Neural progenitor cell (in vitro differentiated cells): ENCODE measurements around the gene ESYT2. TPM values are rescaled to one million over a fixed set of nuclear protein-coding genes. Genes with fewer than 3 reads are reported as not detected.

Experiments
- DNase-seq: peaks from one replicate; pipeline ENCODE4 v3.0.0-alpha.2; 2016; ENCODE audit warnings: low spot score
- H2AFZ ChIP-seq: fragments of 200-600 bp; sonication (generic); replicated peaks from 2 replicates; pipeline ENCODE4 v1.6.1; 2016; ENCODE audit warnings: antibody characterized with exemption
- H3F3A ChIP-seq: fragments of 200-600 bp; sonication (generic); 2 replicates; pipeline ENCODE4 v1.6.1; 2016; ENCODE audit warnings: antibody characterized with exemption, low read depth
- H3K27ac ChIP-seq: fragments of 200-600 bp; sonication (generic); 2 replicates; pipeline ENCODE4 v1.5.1; 2016; ENCODE audit warnings: mild to moderate bottlenecking
- H3K27me3 ChIP-seq: fragments of 200-600 bp; sonication (generic); 2 replicates; pipeline ENCODE4 v1.6.1; 2016; ENCODE audit warnings: mild to moderate bottlenecking, moderate library complexity
- H3K36me3 ChIP-seq: fragments of 200-600 bp; sonication (generic); 2 replicates; pipeline ENCODE4 v1.5.1; 2016
- H3K4me1 ChIP-seq: fragments of 200-600 bp; sonication (generic); 2 replicates; pipeline ENCODE4 v1.6.1; 2016; ENCODE audit warnings: mixed run types
- H3K4me2 ChIP-seq: fragments of 200-600 bp; sonication (generic); 2 replicates; pipeline ENCODE4 v1.6.1; 2016
- H3K4me3 ChIP-seq: fragments of 200-600 bp; sonication (generic); 2 replicates; pipeline ENCODE4 v1.5.1; 2016
- H3K79me2 ChIP-seq: fragments of 200-600 bp; sonication (generic); 2 replicates; pipeline ENCODE4 v1.6.1; 2016; ENCODE audit warnings: low read depth
- H3K9ac ChIP-seq: fragments of 200-600 bp; sonication (generic); 2 replicates; pipeline ENCODE4 v1.6.1; 2016
- H3K9me3 ChIP-seq: fragments of 200-600 bp; sonication (generic); 2 replicates; pipeline ENCODE4 v1.5.1; 2016; ENCODE audit warnings: low read depth
- H4K20me1 ChIP-seq: fragments of 200-600 bp; sonication (generic); 2 replicates; pipeline ENCODE4 v1.6.1; 2016; ENCODE audit warnings: low read depth
- H3K27ac Mint-ChIP-seq: 3 replicates; pipeline ENCODE4 v1.8.0; 2021; ENCODE audit warnings: mixed read lengths
- H3K27me3 Mint-ChIP-seq: 2 replicates; pipeline ENCODE4 v1.8.0; 2022; ENCODE audit warnings: low read depth, mild to moderate bottlenecking, inconsistent platforms, moderate library complexity, mixed read lengths; ENCODE audit not compliant: insufficient read depth
- H3K36me3 Mint-ChIP-seq: 3 replicates; pipeline ENCODE4 v1.8.0; 2021; ENCODE audit warnings: mixed read lengths
- H3K4me1 Mint-ChIP-seq: 3 replicates; pipeline ENCODE4 v1.8.0; 2021; ENCODE audit warnings: mixed read lengths
- H3K4me3 Mint-ChIP-seq: 3 replicates; pipeline ENCODE4 v1.8.0; 2021; ENCODE audit warnings: mild to moderate bottlenecking, moderate library complexity, mixed read lengths
- H3K9me3 Mint-ChIP-seq: 3 replicates; pipeline ENCODE4 v1.8.0; 2020; ENCODE audit warnings: mixed read lengths
- EZH2 ChIP-seq: fragments of 200-600 bp; sonication (generic); IDR thresholded peaks from 2 replicates; pipeline ENCODE4 v1.6.1; 2017; ENCODE audit warnings: antibody characterized with exemption, mild to moderate bottlenecking, moderate library complexity
- EZH2phosphoT487 ChIP-seq: fragments of 200-600 bp; sonication (generic); IDR thresholded peaks from 2 replicates; pipeline ENCODE4 v1.6.1; 2017; ENCODE audit warnings: antibody characterized with exemption
- total RNA-seq: library from RNA; depleted of rRNA; stranded (reverse); fragments of >200 nt; gene quantifications from 2 replicates; pipeline ENCODE4 v1.2.3, GENCODE V29; 2015; ENCODE audit warnings: low replicate concordance
- TF ChIP-seq, protein P1 (sequence below): fragments of 200-600 bp; sonication (generic); IDR thresholded peaks from 2 replicates; pipeline ENCODE4 v1.5.1; 2017; ENCODE audit warnings: antibody characterized with exemption, mild to moderate bottlenecking

The ESYT2 gene
- total RNA-seq, 1 donor from 2014 or later: 33.4 TPM

DNA sequence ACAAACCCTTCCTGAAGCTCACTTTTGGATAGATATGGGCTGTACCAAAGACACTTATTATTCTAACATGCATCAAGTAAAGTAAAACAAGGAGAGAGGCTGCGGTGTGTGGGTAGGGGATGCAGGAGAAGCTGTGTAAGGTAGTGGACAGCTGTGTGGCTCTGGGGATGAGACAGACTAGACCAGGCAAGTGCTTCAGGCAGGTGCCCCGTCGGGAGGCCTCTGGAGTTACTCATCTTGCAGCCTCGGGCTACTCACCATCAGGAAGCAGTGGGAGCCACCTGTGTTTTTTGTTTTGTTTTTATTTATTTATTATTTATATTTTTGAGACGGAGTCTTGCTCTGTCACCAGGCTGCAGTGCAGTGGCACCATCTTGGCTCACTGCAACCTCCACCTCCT is 75.4 kb downstream of the ESYT2 start:
- H3K4me3 ChIP-seq: no peak overlapping the region
- H3F3A ChIP-seq: no peaks in the 10 kb centered on the region
- no peak for DNase-seq
- no peaks in the 10 kb centered on the region for H4K20me1 ChIP-seq
- TF ChIP-seq EZH2phosphoT487: no peak
- TF ChIP-seq, protein P1, sequence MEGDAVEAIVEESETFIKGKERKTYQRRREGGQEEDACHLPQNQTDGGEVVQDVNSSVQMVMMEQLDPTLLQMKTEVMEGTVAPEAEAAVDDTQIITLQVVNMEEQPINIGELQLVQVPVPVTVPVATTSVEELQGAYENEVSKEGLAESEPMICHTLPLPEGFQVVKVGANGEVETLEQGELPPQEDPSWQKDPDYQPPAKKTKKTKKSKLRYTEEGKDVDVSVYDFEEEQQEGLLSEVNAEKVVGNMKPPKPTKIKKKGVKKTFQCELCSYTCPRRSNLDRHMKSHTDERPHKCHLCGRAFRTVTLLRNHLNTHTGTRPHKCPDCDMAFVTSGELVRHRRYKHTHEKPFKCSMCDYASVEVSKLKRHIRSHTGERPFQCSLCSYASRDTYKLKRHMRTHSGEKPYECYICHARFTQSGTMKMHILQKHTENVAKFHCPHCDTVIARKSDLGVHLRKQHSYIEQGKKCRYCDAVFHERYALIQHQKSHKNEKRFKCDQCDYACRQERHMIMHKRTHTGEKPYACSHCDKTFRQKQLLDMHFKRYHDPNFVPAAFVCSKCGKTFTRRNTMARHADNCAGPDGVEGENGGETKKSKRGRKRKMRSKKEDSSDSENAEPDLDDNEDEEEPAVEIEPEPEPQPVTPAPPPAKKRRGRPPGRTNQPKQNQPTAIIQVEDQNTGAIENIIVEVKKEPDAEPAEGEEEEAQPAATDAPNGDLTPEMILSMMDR: no peak
- TF ChIP-seq EZH2: no peak
- peaks cover 26% of the 10 kb centered on the region for H3K36me3 Mint-ChIP-seq
- H3K9me3 ChIP-seq: no peaks in the 10 kb centered on the region
- no peak overlapping the region for H3K27ac Mint-ChIP-seq
- H3K4me3 Mint-ChIP-seq: no peak overlapping the region
- no peaks in the 10 kb centered on the region for H3K36me3 ChIP-seq
- no peak overlapping the region for H3K27ac ChIP-seq
- no peak overlapping the region for H3K4me2 ChIP-seq
- H3K4me1 Mint-ChIP-seq: no peaks in the 10 kb centered on the region
- no peaks in the 10 kb centered on the region for H3K27me3 Mint-ChIP-seq
- H3K9ac ChIP-seq: no peak overlapping the region
- H3K4me1 ChIP-seq: no peaks in the 10 kb centered on the region
- no peak overlapping the region for H2AFZ ChIP-seq
- no peaks in the 10 kb centered on the region for H3K79me2 ChIP-seq
- H3K9me3 Mint-ChIP-seq: no peaks in the 10 kb centered on the region
- no peaks in the 10 kb centered on the region for H3K27me3 ChIP-seq

DNA sequence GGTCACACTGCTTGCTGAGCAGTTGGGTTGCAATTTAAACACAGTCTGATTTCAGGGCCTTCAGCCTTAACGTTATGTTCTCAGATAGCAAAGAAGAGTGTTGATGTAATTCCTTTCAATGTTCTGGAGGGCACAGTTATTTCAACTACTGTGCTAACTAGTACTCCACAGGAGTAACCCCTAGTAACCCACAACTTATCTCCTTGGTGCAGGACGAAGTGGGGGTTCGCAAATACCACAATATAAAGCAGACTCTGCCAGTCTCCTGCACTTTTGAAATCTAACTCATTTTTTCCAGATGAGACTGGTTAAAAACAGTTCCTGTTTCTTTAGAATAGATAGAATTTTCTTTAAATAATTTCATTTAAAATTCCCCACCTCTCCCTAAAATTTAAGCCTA is 77.6 kb downstream of the ESYT2 start:
- Histone ChIP-seq H4K20me1 (no peaks in the 10 kb centered on the region), H2AFZ (no peak overlapping the region), H3K27me3 (no peaks in the 10 kb centered on the region), H3K27ac (no peak overlapping the region), H3K4me1 (no peaks in the 10 kb centered on the region), H3K4me3 (no peak overlapping the region), H3K4me2 (no peak overlapping the region), H3K9ac (no peak overlapping the region), H3K36me3 (no peaks in the 10 kb centered on the region), H3K79me2 (no peaks in the 10 kb centered on the region), H3K9me3 (no peaks in the 10 kb centered on the region), H3F3A (no peaks in the 10 kb centered on the region)
- H3K4me3 Mint-ChIP-seq: no peak overlapping the region
- DNase-seq: no peak
- no peak for TF ChIP-seq EZH2
- TF ChIP-seq EZH2phosphoT487: no peak
- TF ChIP-seq, protein P1: no peak
- H3K4me1 Mint-ChIP-seq: no peaks in the 10 kb centered on the region
- H3K27me3 Mint-ChIP-seq: peaks cover 2% of the 10 kb centered on the region
- H3K36me3 Mint-ChIP-seq: peaks cover 16% of the 10 kb centered on the region
- no peak overlapping the region for H3K27ac Mint-ChIP-seq
- no peaks in the 10 kb centered on the region for H3K9me3 Mint-ChIP-seq

DNA sequence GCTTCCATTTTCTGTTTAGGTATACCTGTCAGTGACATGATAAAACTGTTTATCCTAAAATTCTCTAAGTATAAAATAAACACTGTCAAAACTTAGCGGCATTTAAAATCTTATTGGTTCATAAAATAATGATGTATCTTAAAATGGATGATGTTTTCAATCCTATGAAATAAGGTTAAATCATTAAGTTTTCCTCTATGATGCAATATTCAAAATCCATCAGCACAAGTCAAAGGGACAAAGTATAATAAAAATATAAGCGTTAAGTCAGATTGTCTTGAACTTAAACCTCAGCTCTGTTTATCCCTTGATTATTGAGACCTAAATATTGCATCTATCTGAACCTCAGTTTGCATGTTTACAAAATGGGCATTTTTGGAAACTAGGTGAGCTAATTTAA is 78.1 kb downstream of the ESYT2 start:
- H3K27me3 ChIP-seq: no peaks in the 10 kb centered on the region
- no peaks in the 10 kb centered on the region for H3K9me3 ChIP-seq
- H3K36me3 ChIP-seq: no peaks in the 10 kb centered on the region
- no peak for DNase-seq
- Mint-ChIP-seq H3K4me1 (no peaks in the 10 kb centered on the region), H3K4me3 (no peak overlapping the region), H3K9me3 (no peaks in the 10 kb centered on the region), H3K27me3 (peaks cover 2% of the 10 kb centered on the region), H3K27ac (no peak overlapping the region), H3K36me3 (peaks cover 13% of the 10 kb centered on the region)
- TF ChIP-seq, protein P1: no peak
- TF ChIP-seq EZH2phosphoT487 (no peak), EZH2 (no peak)
- no peaks in the 10 kb centered on the region for H3F3A ChIP-seq
- no peaks in the 10 kb centered on the region for H4K20me1 ChIP-seq
- no peaks in the 10 kb centered on the region for H3K79me2 ChIP-seq
- no peak overlapping the region for H3K27ac ChIP-seq
- H3K9ac ChIP-seq: no peak overlapping the region
- no peak overlapping the region for H2AFZ ChIP-seq
- H3K4me1 ChIP-seq: no peaks in the 10 kb centered on the region
- H3K4me3 ChIP-seq: no peak overlapping the region
- H3K4me2 ChIP-seq: no peak overlapping the region

DNA sequence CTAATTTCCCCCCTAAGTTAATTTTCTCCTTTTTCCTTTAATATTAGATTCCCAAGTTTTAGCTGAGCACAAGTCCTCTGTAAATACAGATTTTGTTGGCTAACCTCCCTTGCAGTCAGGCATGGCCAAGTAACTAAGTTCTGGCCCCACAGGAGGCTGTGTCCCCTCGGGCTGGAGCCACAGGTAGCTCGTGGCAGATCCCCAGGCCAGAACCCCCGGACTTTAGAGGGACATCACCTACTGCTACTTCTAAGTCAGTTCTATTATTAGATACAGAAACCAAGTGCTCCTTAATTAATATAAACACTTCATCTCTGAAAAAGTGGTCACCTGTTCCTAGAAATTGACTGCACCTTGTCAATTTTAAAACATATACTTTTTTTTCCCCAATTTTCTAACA is 78.6 kb downstream of the ESYT2 start:
- Histone ChIP-seq H4K20me1 (no peaks in the 10 kb centered on the region), H3K36me3 (no peaks in the 10 kb centered on the region), H3F3A (no peaks in the 10 kb centered on the region), H2AFZ (no peak overlapping the region), H3K79me2 (no peaks in the 10 kb centered on the region), H3K9me3 (no peaks in the 10 kb centered on the region), H3K27me3 (no peaks in the 10 kb centered on the region), H3K4me3 (no peak overlapping the region), H3K4me2 (no peak overlapping the region), H3K4me1 (no peaks in the 10 kb centered on the region), H3K9ac (no peak overlapping the region), H3K27ac (no peak overlapping the region)
- no peak for DNase-seq
- Mint-ChIP-seq H3K4me1 (no peaks in the 10 kb centered on the region), H3K9me3 (no peaks in the 10 kb centered on the region), H3K27ac (no peak overlapping the region), H3K36me3 (peaks cover 10% of the 10 kb centered on the region), H3K4me3 (no peak overlapping the region), H3K27me3 (peaks cover 2% of the 10 kb centered on the region)
- TF ChIP-seq, protein P1: no peak
- TF ChIP-seq EZH2: no peak
- no peak for TF ChIP-seq EZH2phosphoT487
